Peyer's patch (tissue), 4 donors: ENCODE measurements around the gene NSG1. TPM values are rescaled to one million over a fixed set of nuclear protein-coding genes. Genes with fewer than 3 reads are reported as not detected.

Experiments used
- DNase-seq, 3 donors: peaks; one replicate each; pipeline ENCODE4 v3.0.0-alpha.2; 2017 to 2019
- H3K27ac ChIP-seq, 4 donors: fragments of 200-600 bp; sonication (generic); one replicate each; pipeline ENCODE4 v1.5.1; 2016 to 2019
- H3K27me3 ChIP-seq, 2 donors: fragments of 200-600 bp; sonication (generic); one replicate each; pipeline ENCODE4 v1.5.1; 2019
- H3K36me3 ChIP-seq, 3 donors: fragments of 200-600 bp; sonication (generic); one replicate each; pipeline ENCODE4 v1.5.1; 2016 to 2019
- H3K4me1 ChIP-seq, 4 donors: fragments of 200-600 bp; sonication (generic); one replicate each; pipeline ENCODE4 v1.5.1; 2016 to 2019
- H3K4me3 ChIP-seq, 4 donors: fragments of 200-600 bp; sonication (generic); 1 replicate in 3 of 4; 2 replicates in 1 of 4; pipeline ENCODE4 v1.5.1; 2016 to 2019; ENCODE audit warnings: mild to moderate bottlenecking in 1 of 4
- H3K9me3 ChIP-seq, 4 donors: fragments of 200-600 bp; sonication (generic); one replicate each; pipeline ENCODE4 v1.5.1; 2016 to 2019; ENCODE audit warnings: mild to moderate bottlenecking in 1 of 4
- CTCF ChIP-seq, 6 experiments: fragments of 450-650 bp in 4 of 6; fragments of 200-600 bp in 2 of 6; sonication (generic) in 1 of 6; IDR thresholded peaks; one replicate each; pipeline ENCODE4 v1.5.1; 2017 to 2019; ENCODE audit warnings: antibody characterized with exemption in 6 of 6, mild to moderate bottlenecking in 3 of 6, moderate library complexity in 1 of 6
- POLR2A ChIP-seq, 2 donors: fragments of 450-650 bp; IDR thresholded peaks; one replicate each; pipeline ENCODE4 v1.5.1; 2017; ENCODE audit warnings: antibody characterized with exemption in 2 of 2, mild to moderate bottlenecking in 2 of 2, moderate library complexity in 2 of 2
- total RNA-seq, 4 donors: library from RNA; depleted of rRNA; stranded (reverse); fragments of >200 nt; gene quantifications; one replicate each; pipeline ENCODE4 v1.1.0, GENCODE V29; 2016

Gene NSG1, protein sequence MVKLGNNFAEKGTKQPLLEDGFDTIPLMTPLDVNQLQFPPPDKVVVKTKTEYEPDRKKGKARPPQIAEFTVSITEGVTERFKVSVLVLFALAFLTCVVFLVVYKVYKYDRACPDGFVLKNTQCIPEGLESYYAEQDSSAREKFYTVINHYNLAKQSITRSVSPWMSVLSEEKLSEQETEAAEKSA
- total RNA-seq = 10 to 100 TPM in 1 of 4 donors, 1 to 10 TPM in 3; 2.0 to 13.2 (median 3.7) TPM

DNA sequence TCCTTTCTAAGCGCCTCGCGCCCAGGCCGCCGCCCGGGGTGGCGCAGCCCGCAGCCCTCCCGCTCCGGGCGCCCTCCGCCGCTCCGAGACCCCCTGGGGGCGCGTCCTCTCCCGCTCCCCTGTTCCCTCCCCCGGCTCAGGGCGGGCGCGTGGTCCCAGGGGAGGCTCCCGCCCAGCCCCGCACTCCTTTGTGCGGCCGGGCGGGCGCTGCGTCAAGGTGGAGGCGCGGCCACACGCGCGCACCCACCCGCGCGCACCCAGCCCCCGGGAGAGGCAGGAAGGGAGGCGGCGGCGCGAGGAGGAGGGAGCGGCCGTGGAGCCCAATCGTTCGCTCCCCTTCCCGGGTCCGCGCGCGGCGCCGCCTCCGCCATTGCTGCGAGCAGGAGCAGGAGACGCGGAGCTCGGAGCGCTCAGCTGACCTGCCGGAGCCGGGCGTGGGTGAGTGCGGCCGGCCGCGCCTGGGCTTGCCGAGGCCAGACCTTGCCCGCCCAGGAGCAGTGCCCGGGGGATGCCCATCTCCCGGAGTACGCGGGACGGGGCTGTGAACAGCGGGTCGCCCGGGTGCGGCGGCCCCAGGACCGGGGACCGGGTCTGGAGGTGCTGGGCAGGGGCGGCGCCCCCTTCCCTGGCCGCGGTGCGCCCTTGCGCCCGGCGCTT is at the start of gene NSG1:
Gene NSG1, plus strand, starts transcription at position 367 of the 657 bp plus-strand sequence. CDS start 528 bp downstream, outside the sequence.
- peaks cover 0 to 32% (median 6%) of the 10 kb centered on the region in 4 donors for H3K4me1 ChIP-seq
- peaks cover 0 to 28% of the 10 kb centered on the region in 2 donors for H3K27me3 ChIP-seq
- DNase-seq = peak in 1 of 3 donors; percentile 47
- peak within 1 kb of the TSS; percentile 21 to 52 (median 45) for H3K4me3 ChIP-seq
- TF ChIP-seq CTCF (IDR thresholded peaks at IDR 0.05) (no peak), POLR2A (IDR thresholded peaks at IDR 0.05) (no peak)
- H3K27ac ChIP-seq = no peak within 1 kb of the TSS
- H3K36me3 ChIP-seq = no peaks in the 10 kb centered on the region
- H3K9me3 ChIP-seq = no peaks in the 10 kb centered on the region

DNA sequence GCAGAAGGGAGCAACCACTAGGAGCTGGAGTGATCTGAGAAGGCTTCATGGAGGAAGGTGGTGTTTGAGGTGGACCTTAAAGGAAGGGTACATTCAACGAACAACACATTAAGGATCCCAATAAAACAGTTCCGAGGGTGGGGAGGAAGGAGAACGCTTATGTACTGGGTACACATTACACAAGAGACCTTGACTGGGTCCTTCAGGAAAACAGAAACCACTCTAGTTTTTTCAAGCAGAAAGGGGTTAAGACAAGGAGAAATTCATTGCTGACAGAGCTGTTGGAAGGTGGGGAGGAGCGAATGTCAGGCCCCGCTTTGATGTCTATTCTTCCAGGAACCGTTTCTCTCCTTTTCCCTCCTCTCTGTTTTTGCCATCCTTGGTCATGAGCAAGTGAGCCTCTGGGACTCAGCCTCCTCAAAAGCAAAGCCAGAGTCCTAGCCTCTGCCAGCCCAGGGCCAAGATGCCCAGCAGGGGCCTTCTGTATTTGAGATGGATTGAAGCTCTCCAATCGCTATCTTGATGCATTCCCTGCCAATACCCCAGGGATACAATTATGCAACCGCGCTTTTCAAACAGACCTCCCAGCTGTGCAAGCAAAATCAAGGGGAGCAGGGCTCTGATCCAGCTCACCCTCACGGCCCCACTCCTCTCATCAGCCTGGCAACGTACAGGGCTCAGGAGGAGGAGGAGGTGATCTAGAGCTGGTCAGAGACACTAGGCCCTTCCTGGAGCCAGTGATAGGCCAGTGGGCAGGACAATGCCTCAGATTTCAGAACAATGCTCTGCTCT is 48.5 kb upstream of the NSG1 start:
- H3K27ac ChIP-seq = no peak overlapping the region
- TF ChIP-seq POLR2A (IDR thresholded peaks at IDR 0.05) = no peak
- TF ChIP-seq CTCF (IDR thresholded peaks at IDR 0.05) = no peak
- H3K9me3 ChIP-seq = no peaks in the 10 kb centered on the region
- H3K4me1 ChIP-seq = no peaks in the 10 kb centered on the region
- no peaks in the 10 kb centered on the region for H3K27me3 ChIP-seq
- DNase-seq = no peak
- no peak overlapping the region for H3K4me3 ChIP-seq
- no peaks in the 10 kb centered on the region for H3K36me3 ChIP-seq

GRCh38 chr4:4339504-4340085 is 47.3 kb upstream of the NSG1 start:
- Histone ChIP-seq H3K9me3 (no peaks in the 10 kb centered on the region), H3K27ac (no peak overlapping the region), H3K4me1 (no peaks in the 10 kb centered on the region), H3K4me3 (no peak overlapping the region), H3K27me3 (no peaks in the 10 kb centered on the region), H3K36me3 (no peaks in the 10 kb centered on the region)
- TF ChIP-seq POLR2A (IDR thresholded peaks at IDR 0.05) (no peak), CTCF (IDR thresholded peaks at IDR 0.05) (no peak)
- no peak for DNase-seq

DNA sequence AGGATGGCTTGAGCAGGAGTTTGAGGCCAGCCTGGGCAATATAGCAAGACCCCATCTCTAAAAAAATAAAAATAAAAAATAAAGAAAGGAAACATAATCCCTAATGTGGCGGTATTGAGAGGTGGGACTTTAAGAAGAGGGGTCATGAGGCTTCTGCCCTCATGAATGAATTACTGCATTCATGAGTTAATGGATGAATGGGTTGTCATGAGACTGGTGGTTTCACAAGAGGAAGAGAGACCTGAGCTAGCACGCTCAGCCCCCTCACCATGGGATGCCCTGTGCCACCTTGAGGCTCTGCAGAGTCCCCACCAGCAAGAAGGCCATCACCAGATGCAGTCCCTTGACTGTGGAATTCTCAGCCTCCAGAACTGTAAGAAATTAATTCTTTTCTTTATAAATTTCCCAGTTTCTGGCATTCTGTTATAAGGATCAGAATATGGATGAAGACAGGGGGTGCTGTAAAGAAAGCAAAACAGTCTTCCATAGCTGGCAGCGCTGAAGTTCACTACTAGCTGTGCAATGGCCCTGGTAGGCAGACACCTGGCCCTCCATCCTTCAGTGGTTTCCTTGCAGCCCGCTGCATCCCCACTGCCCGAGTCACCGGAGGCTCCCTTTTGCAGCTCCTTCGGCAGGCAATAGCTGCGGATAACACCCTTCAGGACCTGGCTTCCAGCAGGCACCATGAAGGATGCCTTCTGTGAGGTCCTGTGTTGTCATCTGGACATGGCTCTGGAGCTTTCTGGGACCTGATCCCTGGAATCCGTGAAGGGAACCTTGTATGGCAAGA is 44.8 kb upstream of the NSG1 start:
- Histone ChIP-seq H3K27me3 (no peaks in the 10 kb centered on the region), H3K27ac (no peak overlapping the region), H3K4me1 (no peaks in the 10 kb centered on the region), H3K4me3 (no peak overlapping the region), H3K36me3 (no peaks in the 10 kb centered on the region), H3K9me3 (no peaks in the 10 kb centered on the region)
- DNase-seq = no peak
- TF ChIP-seq CTCF (IDR thresholded peaks at IDR 0.05) = no peak
- no peak for TF ChIP-seq POLR2A (IDR thresholded peaks at IDR 0.05)

DNA sequence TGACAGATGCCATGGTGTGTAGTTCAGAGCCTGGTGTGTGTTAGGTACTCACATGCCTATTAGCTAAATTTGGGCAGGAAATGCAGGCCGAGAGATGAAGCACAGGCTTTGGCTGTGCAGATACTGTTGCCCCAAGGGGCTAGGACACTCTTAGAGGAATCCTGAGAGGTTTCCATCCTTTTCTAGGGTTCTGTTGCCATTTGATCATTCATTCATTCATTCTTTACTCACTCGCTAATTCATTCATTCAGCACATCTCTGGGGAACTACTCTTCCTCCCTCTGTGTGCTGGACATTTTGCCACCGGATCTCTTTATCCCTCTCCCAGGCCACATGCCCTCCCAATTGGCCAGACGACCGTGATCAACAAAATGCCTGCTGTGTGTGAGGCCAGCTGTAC is 43.9 kb upstream of the NSG1 start:
- Histone ChIP-seq H3K27ac (no peak overlapping the region), H3K9me3 (no peaks in the 10 kb centered on the region), H3K36me3 (no peaks in the 10 kb centered on the region), H3K4me3 (no peak overlapping the region), H3K27me3 (no peaks in the 10 kb centered on the region), H3K4me1 (no peaks in the 10 kb centered on the region)
- DNase-seq = no peak
- TF ChIP-seq CTCF (IDR thresholded peaks at IDR 0.05) (no peak), POLR2A (IDR thresholded peaks at IDR 0.05) (no peak)
